ENCODE results near the gene ERN1. TPM values are rescaled to one million over a fixed set of nuclear protein-coding genes. Genes with fewer than 3 reads are reported as not detected.

Gene ERN1
- total RNA-seq, 4 donors from 2014 or later = 9.7 to 27.5 (median 13.8) TPM

DNA sequence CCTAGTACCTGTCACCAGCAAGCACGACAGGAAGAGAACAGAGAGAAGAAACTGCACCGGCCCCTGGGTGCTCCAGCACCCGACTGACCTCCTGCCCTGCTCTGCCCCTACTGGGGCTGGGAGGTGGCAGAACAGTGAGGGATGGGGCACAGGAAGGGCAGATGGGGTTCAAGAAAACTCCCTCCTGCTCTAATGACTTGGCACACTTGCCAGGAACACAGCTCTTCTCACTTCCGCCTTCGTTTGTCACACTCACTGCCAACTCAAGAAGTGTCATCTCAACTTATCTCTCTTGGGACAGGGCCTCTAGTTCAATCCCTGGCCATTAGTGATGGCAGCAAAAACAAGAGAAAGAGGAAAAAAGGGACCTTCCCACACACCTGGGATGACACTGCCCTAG, 66.9 kb downstream of the ERN1 start:
- no peak for DNase-seq
- in situ Hi-C loops (cut with MboI; ENCODE audit: low sequenced_read_pairs in 4 of 4) (loop anchor here in 1 of 4 donors (25.0 kb wide), 1 partner anchor 224 kb away; no protein-coding TSS in a partner anchor), intact Hi-C loops (cut with DNase I; ENCODE audit: low total_unique reads) (loop anchor here (2.0 kb wide), 1 partner anchor 68 kb away; the partner anchor contains the start of gene ERN1)
- H3K9me3 ChIP-seq = no peaks in the 10 kb centered on the region
- H3K36me3 ChIP-seq = peaks cover 0 to 24% of the 10 kb centered on the region in 2 donors
- no peak for TF ChIP-seq POLR2A (IDR thresholded peaks at IDR 0.05)
- TF ChIP-seq, protein P1, sequence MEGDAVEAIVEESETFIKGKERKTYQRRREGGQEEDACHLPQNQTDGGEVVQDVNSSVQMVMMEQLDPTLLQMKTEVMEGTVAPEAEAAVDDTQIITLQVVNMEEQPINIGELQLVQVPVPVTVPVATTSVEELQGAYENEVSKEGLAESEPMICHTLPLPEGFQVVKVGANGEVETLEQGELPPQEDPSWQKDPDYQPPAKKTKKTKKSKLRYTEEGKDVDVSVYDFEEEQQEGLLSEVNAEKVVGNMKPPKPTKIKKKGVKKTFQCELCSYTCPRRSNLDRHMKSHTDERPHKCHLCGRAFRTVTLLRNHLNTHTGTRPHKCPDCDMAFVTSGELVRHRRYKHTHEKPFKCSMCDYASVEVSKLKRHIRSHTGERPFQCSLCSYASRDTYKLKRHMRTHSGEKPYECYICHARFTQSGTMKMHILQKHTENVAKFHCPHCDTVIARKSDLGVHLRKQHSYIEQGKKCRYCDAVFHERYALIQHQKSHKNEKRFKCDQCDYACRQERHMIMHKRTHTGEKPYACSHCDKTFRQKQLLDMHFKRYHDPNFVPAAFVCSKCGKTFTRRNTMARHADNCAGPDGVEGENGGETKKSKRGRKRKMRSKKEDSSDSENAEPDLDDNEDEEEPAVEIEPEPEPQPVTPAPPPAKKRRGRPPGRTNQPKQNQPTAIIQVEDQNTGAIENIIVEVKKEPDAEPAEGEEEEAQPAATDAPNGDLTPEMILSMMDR (IDR thresholded peaks at IDR 0.05 in 4 of 5, conservative IDR thresholded peaks at IDR 0.05 in 1 of 5) = no peak
- H3K27me3 ChIP-seq = no peaks in the 10 kb centered on the region
- no peak for ATAC-seq
- no peaks in the 10 kb centered on the region for H3K4me1 ChIP-seq
- no peak overlapping the region for H3K27ac ChIP-seq
- no peak overlapping the region for H3K4me3 ChIP-seq

DNA sequence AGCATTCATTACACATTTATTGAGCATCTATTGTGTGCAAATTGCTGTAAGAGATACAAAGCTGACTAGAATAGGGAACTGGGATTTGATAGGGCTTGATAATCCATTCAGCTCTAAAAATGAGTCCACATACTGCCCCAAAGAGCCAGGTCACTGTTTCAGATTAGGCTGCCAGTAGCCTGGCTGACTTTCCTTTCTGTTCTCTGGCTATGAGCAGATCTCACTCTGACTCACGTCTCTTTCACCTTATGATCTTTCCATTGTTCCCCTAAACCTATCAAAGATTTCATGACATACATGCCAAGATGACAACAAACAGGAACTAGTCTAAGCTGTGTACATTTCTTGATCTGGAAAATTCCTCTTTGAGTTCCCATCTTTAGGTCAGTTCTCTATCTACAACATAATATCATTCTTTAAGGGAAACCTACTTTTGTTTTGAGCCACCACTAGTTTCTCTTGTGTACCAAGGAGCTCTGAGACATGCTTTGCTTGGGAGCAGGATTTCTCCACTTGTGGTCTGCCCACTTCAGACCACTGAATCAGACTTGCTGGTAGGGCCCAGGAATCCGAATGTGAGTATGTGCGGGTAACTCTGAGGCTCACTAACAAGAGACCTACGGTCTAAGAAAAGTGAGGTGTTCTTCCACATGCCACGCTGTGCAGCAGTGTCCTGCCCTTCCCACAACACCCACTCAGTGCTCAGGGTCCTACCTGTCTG, 68.6 kb downstream of the ERN1 start:
- no peak overlapping the region for H3K4me3 ChIP-seq
- no peaks in the 10 kb centered on the region for H3K4me1 ChIP-seq
- TF ChIP-seq POLR2A (IDR thresholded peaks at IDR 0.05) = no peak
- H3K27ac ChIP-seq = no peak overlapping the region
- ATAC-seq = no peak
- intact Hi-C loops (cut with DNase I; ENCODE audit: low total_unique reads) = no loop called here
- H3K9me3 ChIP-seq = no peaks in the 10 kb centered on the region
- peaks cover 0 to 29% of the 10 kb centered on the region in 2 donors for H3K36me3 ChIP-seq
- no peaks in the 10 kb centered on the region for H3K27me3 ChIP-seq
- DNase-seq = no peak
- in situ Hi-C loops (cut with MboI; ENCODE audit: low sequenced_read_pairs in 4 of 4) = loop anchor here in 1 of 4 donors (25.0 kb wide), 1 partner anchor 226 kb away; no protein-coding TSS in a partner anchor

- DNase-seq = no peak
- ATAC-seq = no peak
- TF ChIP-seq POLR2A (IDR thresholded peaks at IDR 0.05) = no peak
- TF ChIP-seq, protein P1 (IDR thresholded peaks at IDR 0.05 in 4 of 5, conservative IDR thresholded peaks at IDR 0.05 in 1 of 5) = no peak
- in situ Hi-C loops (cut with MboI; ENCODE audit: low sequenced_read_pairs in 4 of 4) = loop anchor here in 1 of 4 donors (25.0 kb wide), 1 partner anchor 227 kb away; no protein-coding TSS in a partner anchor
- intact Hi-C loops (cut with DNase I; ENCODE audit: low total_unique reads) = no loop called here
- Histone ChIP-seq H3K4me1 (no peaks in the 10 kb centered on the region), H3K36me3 (peaks cover 0 to 39% of the 10 kb centered on the region in 2 donors), H3K27me3 (no peaks in the 10 kb centered on the region), H3K27ac (no peak overlapping the region), H3K9me3 (no peaks in the 10 kb centered on the region), H3K4me3 (no peak overlapping the region)
These were observed 69.6 kb downstream of the ERN1 start for GRCh38 chr17:64060331-64060730.

- TF ChIP-seq, protein P1 (IDR thresholded peaks at IDR 0.05 in 4 of 5, conservative IDR thresholded peaks at IDR 0.05 in 1 of 5) = no peak
- TF ChIP-seq POLR2A (IDR thresholded peaks at IDR 0.05) = no peak
- in situ Hi-C loops (cut with MboI; ENCODE audit: low sequenced_read_pairs in 4 of 4) (loop anchor here in 1 of 4 donors (25.0 kb wide), 1 partner anchor 228 kb away; no protein-coding TSS in a partner anchor), intact Hi-C loops (cut with DNase I; ENCODE audit: low total_unique reads) (no loop called here)
- no peak for DNase-seq
- no peak overlapping the region for H3K27ac ChIP-seq
- no peaks in the 10 kb centered on the region for H3K4me1 ChIP-seq
- no peaks in the 10 kb centered on the region for H3K9me3 ChIP-seq
- H3K36me3 ChIP-seq = peaks cover 0 to 40% of the 10 kb centered on the region in 2 donors
- H3K27me3 ChIP-seq = no peaks in the 10 kb centered on the region
- no peak overlapping the region for H3K4me3 ChIP-seq
- no peak for ATAC-seq
These were observed 70.2 kb downstream of the ERN1 start for GRCh38 chr17:64059756-64060155.

DNA sequence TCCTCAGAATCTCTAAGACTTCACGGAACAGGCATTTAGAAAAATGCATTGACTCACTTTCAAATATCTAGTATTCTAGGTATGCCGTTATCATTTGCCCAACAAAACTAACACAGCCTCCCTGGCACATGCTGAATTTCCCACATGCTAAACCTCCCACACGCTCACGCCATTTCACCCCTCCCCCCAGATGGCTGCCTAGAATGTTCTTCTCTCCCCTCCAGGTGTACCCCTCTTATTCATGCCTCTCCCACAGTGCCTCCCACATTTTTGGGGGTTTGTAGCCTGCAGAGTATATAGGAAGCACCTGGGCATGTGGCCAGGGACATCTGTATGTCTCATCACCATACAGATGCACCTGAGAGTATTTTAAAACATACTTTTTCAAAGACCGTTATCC, 71.3 kb downstream of the ERN1 start:
- no peaks in the 10 kb centered on the region for H3K27me3 ChIP-seq
- H3K27ac ChIP-seq = no peak overlapping the region
- in situ Hi-C loops (cut with MboI; ENCODE audit: low sequenced_read_pairs in 4 of 4) (loop anchor here in 1 of 4 donors (25.0 kb wide), 1 partner anchor 229 kb away; no protein-coding TSS in a partner anchor), intact Hi-C loops (cut with DNase I; ENCODE audit: low total_unique reads) (no loop called here)
- peaks cover 0 to 48% of the 10 kb centered on the region in 2 donors for H3K36me3 ChIP-seq
- no peaks in the 10 kb centered on the region for H3K4me1 ChIP-seq
- ATAC-seq (no peak), DNase-seq (no peak)
- H3K9me3 ChIP-seq = no peaks in the 10 kb centered on the region
- H3K4me3 ChIP-seq = no peak overlapping the region
- TF ChIP-seq, protein P1 (IDR thresholded peaks at IDR 0.05 in 4 of 5, conservative IDR thresholded peaks at IDR 0.05 in 1 of 5) = no peak
- TF ChIP-seq POLR2A (IDR thresholded peaks at IDR 0.05) = no peak

All from gastrocnemius medialis (tissue), 4 donors.